PC-9 (cell line): ENCODE data around the gene MOB1A. TPM values are rescaled to one million over a fixed set of nuclear protein-coding genes. Genes with fewer than 3 reads are reported as not detected.

ENCODE experiments used
- BruUV-seq: library from RNA; stranded (reverse); fragments of 400-500 nt; replicated peaks from 2 replicates; lab custom pipeline; 2021; lab: Mats Ljungman, UMichigan
- CTCF ChIA-PET: fragments of 300-600 bp; sonication (Branson Sonifier 250); formaldehyde crosslinking; loops from one replicate; lab custom pipeline; 2022; ENCODE audit warnings: antibody characterized with exemption; lab: Charles Lee
- POLR2A ChIA-PET: fragments of 300-600 bp; sonication (Branson Sonifier 250); formaldehyde crosslinking; loops from one replicate; lab custom pipeline; 2022; ENCODE audit warnings: antibody characterized with exemption; ENCODE audit not compliant: unreplicated experiment; lab: Charles Lee
- DNase-seq, 2 experiments: peaks; one replicate each; pipeline versions ENCODE4 v3.0.0 to v3.0.0-alpha.2; 2015 to 2022; ENCODE audit warnings: mixed read lengths in 1 of 2
- H2AFZ ChIP-seq: fragments of 200-600 bp; sonication (generic); 2 replicates; pipeline ENCODE4 v1.8.1; 2017; ENCODE audit warnings: antibody characterized with exemption
- H3F3A ChIP-seq: fragments of 200-600 bp; sonication (generic); 2 replicates; pipeline ENCODE4 v1.8.1; 2017; ENCODE audit warnings: antibody characterized with exemption, mild to moderate bottlenecking, low read depth; ENCODE audit not compliant: insufficient read depth
- H3K27ac ChIP-seq: fragments of 200-600 bp; sonication (generic); 2 replicates; pipeline ENCODE4 v1.6.1; 2016; ENCODE audit warnings: mixed run types
- H3K27me3 ChIP-seq: fragments of 200-600 bp; sonication (generic); 2 replicates; pipeline ENCODE4 v1.6.1; 2016; ENCODE audit warnings: low read depth, mixed run types; ENCODE audit not compliant: insufficient read depth
- H3K36me3 ChIP-seq: fragments of 200-600 bp; sonication (generic); 2 replicates; pipeline ENCODE4 v1.6.1; 2016; ENCODE audit warnings: low read depth, mixed run types
- H3K4me1 ChIP-seq: fragments of 200-600 bp; sonication (generic); replicated peaks from 2 replicates; pipeline ENCODE4 v1.6.1; 2016; ENCODE audit warnings: mixed run types; ENCODE audit not compliant: insufficient read depth
- H3K4me2 ChIP-seq: fragments of 200-600 bp; sonication (generic); 2 replicates; pipeline ENCODE4 v1.6.1; 2017; ENCODE audit warnings: mixed run types
- H3K4me3 ChIP-seq: fragments of 200-600 bp; sonication (generic); 2 replicates; pipeline ENCODE4 v1.6.1; 2016; ENCODE audit warnings: mixed run types
- H3K79me2 ChIP-seq: fragments of 200-600 bp; sonication (generic); 2 replicates; pipeline ENCODE4 v1.6.1; 2017; ENCODE audit warnings: low read depth, mixed run types
- H3K9me2 ChIP-seq: fragments of 200-600 bp; sonication (generic); 2 replicates; pipeline ENCODE4 v1.8.1; 2017; ENCODE audit warnings: mild to moderate bottlenecking; ENCODE audit not compliant: insufficient read depth
- H3K9me3 ChIP-seq: fragments of 200-600 bp; sonication (generic); 2 replicates; pipeline ENCODE4 v1.8.1; 2016; ENCODE audit warnings: low read depth; ENCODE audit not compliant: insufficient read depth
- H4K20me1 ChIP-seq: fragments of 200-600 bp; sonication (generic); 2 replicates; pipeline ENCODE4 v1.8.1; 2017; ENCODE audit not compliant: insufficient read depth
- CTCF ChIP-seq: fragments of 200-600 bp; sonication (generic); conservative IDR thresholded peaks from 2 replicates; pipeline ENCODE4 v1.6.1; 2017; ENCODE audit warnings: mixed run types, antibody characterized with exemption, mild to moderate bottlenecking, moderate library complexity
- EZH2 ChIP-seq: fragments of 200-600 bp; sonication (generic); IDR thresholded peaks from 2 replicates; pipeline ENCODE4 v1.8.0; 2017; ENCODE audit warnings: antibody characterized with exemption, low read depth
- intact Hi-C: fragments of 100-400 bp; cut with micrococcal nuclease; formaldehyde crosslinking; loops from one replicate; pipeline ENCODE4 v1.10.0; 2022; ENCODE audit not compliant: unreplicated experiment
- total RNA-seq: library from RNA; stranded (reverse); gene quantifications from 2 replicates; pipeline ENCODE4 v1.2.3, GENCODE V29; 2021

Gene MOB1A
- total RNA-seq, 1 experiment from 2014 or later, result 143 TPM

GRCh38 chr2:74222300-74222650 lies 43.6 kb upstream of the MOB1A start:
- Histone ChIP-seq H3K9me3 (no peaks in the 10 kb centered on the region), H2AFZ (no peak overlapping the region), H3K4me1 (no peaks in the 10 kb centered on the region), H3K27ac (no peak overlapping the region), H3K27me3 (no peaks in the 10 kb centered on the region), H3F3A (peaks cover 63% of the 10 kb centered on the region), H3K4me3 (no peak overlapping the region), H3K4me2 (no peak overlapping the region), H3K9me2 (no peaks in the 10 kb centered on the region), H4K20me1 (peaks cover 31% of the 10 kb centered on the region; the same call in 1 of the 2 replicates), H3K36me3 (peaks cover 13% of the 10 kb centered on the region), H3K79me2 (no peaks in the 10 kb centered on the region)
- BruUV-seq, result no TSS peak
- DNase-seq, result no peak
- ChIA-PET CTCF (no interaction called here), POLR2A (no interaction called here)
- TF ChIP-seq EZH2, result no peak
- no peak for TF ChIP-seq CTCF
- intact Hi-C loops, result no loop called here

- Histone ChIP-seq H3K9me3 (no peaks in the 10 kb centered on the region), H3K27ac (no peak overlapping the region), H3K4me3 (no peak overlapping the region), H3K9me2 (no peaks in the 10 kb centered on the region), H3F3A (peaks cover 67% of the 10 kb centered on the region), H3K27me3 (no peaks in the 10 kb centered on the region), H3K4me2 (no peak overlapping the region), H3K36me3 (peaks cover 18% of the 10 kb centered on the region), H2AFZ (no peak overlapping the region), H4K20me1 (peaks cover 37% of the 10 kb centered on the region), H3K79me2 (no peaks in the 10 kb centered on the region), H3K4me1 (no peaks in the 10 kb centered on the region)
- peak in 1 of 2 experiments; percentile 37 for DNase-seq
- intact Hi-C loops, result no loop called here
- no TSS peak for BruUV-seq
- TF ChIP-seq EZH2, result no peak
- TF ChIP-seq CTCF, result no peak
- POLR2A ChIA-PET, result no interaction called here
- CTCF ChIA-PET, result no interaction called here
These were observed 43.1 kb upstream of the MOB1A start for GRCh38 chr2:74221604-74222299.

GRCh38 chr2:74221091-74221490 lies 42.4 kb upstream of the MOB1A start:
- Histone ChIP-seq H3K4me1 (no peaks in the 10 kb centered on the region), H3K36me3 (peaks cover 25% of the 10 kb centered on the region), H3K9me2 (no peaks in the 10 kb centered on the region), H3K79me2 (no peaks in the 10 kb centered on the region), H3K27ac (no peak overlapping the region), H3K27me3 (no peaks in the 10 kb centered on the region), H4K20me1 (peaks cover 43% of the 10 kb centered on the region), H3F3A (peaks cover 71% of the 10 kb centered on the region), H3K9me3 (no peaks in the 10 kb centered on the region), H2AFZ (no peak overlapping the region), H3K4me2 (no peak overlapping the region), H3K4me3 (no peak overlapping the region)
- POLR2A ChIA-PET, result no interaction called here
- TF ChIP-seq EZH2 (no peak), CTCF (no peak)
- CTCF ChIA-PET, result no interaction called here
- BruUV-seq, result no TSS peak
- DNase-seq, result peak in 1 of 2 experiments; percentile 46
- intact Hi-C loops, result no loop called here
